Measurements from ENCODE around the gene PCNA.

DNA sequence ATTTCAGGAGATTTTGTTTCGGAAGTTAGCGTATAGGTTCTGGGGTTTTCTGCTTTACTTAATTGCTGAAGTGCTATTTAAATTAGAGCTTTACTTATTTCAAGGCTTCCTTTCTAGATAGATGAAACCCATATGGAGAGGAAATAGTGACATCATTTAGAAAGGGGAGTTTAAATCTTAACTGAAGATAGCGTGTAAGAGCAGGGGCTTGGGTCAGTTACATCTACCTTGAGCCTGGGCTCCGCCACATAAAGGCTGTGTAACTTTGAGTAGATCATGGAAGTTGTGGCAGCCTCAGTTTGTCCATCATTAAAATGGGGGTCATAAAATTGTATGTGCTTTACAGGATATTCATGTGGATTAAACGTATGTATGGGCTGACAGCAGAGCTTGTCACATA lies 11.7 kb upstream of the PCNA start:
- TF ChIP-seq POLR2A (IDR thresholded peaks at IDR 0.05; ENCODE audit: low read depth, low read length) (no peak), POLR2AphosphoS5 (IDR thresholded peaks at IDR 0.05; ENCODE audit: low read depth, low read length) (no peak)
